IPS DF 19.7 (cell line): ENCODE data around the gene NCOA4.
"Not testable (repeated sequence)": the region's sequence is repeated elsewhere in the genome, so short reads cannot be mapped to it uniquely, and the experiment has no call there.

Experiments
- DNase-seq: peaks from one replicate; pipeline ENCODE4 v3.0.0-alpha.2; 2013; ENCODE audit warnings: low read depth, low spot score

Gene NCOA4

DNA sequence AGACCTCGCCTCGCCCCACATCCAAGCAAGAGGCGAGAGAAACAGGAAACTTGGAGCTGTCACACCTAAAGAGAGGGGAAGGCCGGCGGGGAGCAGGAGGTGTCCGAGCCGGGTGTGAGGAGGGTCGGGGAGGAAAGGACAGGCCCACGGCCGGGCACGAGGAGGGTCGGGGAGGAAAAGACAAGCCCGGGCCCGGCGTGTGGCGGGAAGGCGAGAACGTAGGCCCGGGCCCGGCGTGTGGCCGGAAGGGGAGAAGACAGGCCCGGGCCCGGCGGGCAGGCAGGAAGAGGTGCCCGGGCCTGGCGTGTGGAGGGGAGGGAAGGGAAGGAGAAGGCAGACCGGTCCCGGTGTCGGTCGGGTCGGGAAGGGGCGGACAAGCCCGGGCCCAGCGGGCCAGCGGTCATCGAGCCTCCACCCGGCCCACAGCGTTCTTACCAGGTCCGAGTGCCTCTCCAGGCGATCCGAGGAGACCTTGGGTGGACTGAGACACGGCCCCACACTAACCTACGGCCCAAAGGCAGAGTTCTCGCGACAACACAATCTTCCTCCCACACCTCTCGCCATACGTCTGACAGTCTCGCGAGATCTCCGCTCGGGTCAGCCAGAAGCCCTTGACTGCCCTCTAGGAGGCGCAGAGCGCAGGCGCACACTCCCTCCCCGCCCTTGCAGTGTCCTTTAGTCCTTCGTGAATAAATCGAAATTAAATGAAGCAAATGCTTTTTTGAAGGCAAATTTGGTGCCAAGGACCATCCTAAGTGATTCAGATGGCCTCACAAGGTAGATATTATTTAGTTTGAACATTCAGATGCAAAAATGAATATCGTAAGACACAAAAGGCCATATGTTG is at the start of gene NCOA4:
NCOA4 (minus strand) TSS at position 533 of the 847 bp plus-strand sequence. CDS start 13,943 bp downstream, outside the sequence.
- peak; percentile 95 for DNase-seq

DNA sequence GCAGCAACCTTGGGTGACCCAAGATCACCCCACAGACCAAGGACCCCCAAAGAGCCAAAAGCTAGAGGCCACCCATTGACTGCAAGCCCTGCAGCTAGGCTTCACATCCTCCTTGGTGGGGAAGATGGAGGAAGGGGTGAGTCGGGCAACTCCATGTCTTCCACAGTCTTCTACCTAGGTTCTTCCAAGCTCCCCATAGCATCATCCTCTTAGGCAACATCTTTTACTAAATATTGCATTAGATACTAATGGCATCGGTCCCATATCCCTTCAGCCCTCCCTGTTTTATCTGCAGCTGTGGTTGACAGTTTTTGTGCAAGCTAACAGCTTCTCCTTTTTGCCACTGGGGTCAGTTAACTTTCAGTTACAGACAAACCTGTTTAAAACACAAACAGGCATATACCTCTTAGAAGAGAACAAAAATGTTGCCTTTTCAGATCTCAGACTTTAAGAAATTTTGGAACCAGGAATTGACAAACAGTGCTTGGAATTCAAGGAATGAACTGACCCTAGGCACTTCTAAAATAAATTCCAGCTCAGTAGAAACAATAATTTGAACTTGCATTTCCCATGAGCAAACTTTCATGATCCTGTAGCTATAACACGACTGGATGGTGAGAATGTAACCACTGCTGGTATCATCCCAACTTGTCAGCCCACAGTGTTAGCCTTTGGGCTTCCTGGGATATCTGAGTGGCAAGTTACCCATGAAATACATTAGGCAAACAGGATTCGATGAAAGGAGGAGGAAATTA is 49.6 kb upstream of the NCOA4 start:
- no peak for DNase-seq

DNA sequence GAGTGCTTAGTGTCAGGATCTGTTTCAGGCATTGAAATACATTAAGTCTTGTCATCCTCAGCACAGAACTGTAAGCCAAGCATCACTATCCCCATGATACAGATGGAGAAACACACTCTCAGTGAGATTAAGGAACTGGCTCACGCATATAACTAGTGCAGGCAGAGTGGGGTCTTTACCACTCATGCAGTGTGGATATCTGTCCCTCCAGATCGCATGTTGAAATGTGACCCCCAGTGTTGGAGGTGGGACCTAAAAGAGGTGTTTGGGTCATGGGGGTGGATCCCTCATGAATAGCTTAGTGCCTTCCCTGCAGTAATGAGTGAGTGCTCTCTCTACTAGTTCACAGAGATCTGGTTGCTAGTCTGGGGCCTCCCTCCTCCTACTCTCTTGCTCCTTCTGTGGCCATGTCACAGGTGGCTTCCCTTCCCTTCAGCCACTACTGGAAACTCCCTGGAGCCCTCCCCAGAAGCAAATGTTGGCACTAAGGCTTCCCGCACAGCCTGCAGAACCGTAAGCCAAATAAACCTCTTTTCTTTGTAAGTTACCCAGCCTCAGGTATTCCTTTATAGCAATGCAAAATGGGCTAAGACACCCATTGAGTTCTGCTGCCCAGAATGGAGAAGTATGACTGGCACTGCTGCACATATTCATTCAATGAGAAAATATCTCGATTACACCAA is 47.4 kb upstream of the NCOA4 start:
- no peak for DNase-seq

DNA sequence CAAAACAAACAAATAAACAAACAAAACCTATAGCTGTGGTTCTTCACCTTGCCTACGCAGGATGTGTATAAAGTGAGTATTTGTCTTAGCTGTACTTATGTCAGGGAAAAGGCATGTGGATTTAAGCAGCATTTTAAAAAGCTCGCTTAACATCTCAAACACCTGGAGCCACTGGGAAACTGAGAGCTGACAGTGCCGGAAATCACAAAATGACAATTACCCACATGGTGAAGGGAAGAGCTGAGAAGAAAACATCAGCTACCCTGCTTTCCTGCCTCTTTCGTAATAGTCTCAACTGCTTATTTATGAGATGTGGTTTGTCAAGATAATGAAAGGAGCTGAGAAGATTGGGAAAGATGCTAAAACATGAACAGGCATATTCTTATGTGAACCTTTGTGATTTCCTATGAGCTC is 46.7 kb upstream of the NCOA4 start:
- no peak for DNase-seq

DNA sequence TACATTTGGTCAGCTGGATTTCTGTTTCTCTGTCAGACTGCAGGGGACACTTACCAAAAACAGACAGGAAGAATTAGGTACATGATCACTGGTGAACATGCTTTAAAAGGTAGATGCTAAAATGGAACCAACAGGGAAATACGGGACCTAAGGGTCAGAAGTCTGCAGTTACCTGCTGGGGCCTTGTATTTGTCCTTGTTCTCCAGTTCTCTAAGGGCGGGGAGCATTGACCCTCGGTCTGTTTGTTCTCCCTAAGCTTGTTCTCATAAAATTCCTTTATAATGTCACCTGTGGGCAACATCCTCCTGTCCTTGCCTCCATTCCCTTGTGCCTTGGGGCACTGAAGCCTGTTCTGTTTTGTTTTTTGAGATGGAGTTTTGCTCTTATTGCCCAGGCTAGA is 45.4 kb upstream of the NCOA4 start:
- DNase-seq: no peak

DNA sequence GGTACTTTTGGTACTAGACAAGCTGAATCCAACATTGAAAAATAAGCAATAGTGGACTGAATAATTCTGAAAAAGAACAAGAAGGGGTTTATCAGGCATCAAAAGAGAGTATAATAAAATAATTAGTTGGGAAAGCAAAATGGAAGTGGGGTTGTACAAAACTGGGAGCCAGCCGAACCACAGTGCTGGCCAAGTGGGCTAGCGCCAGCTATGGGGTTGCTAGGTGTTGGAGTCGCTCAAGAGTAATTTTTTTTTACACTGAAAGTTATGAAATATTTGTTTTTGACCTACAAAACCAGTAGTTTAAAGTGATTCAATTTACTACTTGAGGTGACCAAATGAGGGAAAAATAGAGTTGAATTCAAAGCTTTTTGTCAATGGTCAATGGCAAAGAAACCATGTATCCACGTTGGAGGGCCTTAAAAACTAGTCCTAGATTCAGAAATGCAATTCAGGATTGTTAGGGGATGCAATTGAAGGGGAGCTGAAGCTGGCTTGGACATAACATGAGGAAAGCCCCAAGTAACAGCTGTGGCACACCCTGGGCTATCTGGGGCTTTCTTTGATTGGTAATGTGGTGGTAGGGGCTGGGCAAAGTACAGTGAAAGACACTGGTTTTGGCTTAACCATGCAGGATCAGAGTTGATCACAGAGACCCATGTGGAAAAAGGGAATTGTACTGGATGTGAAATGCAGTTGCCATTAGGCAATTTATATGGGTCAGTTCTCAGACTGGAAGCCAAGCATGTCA is 43.9 kb upstream of the NCOA4 start:
- no peak for DNase-seq

DNA sequence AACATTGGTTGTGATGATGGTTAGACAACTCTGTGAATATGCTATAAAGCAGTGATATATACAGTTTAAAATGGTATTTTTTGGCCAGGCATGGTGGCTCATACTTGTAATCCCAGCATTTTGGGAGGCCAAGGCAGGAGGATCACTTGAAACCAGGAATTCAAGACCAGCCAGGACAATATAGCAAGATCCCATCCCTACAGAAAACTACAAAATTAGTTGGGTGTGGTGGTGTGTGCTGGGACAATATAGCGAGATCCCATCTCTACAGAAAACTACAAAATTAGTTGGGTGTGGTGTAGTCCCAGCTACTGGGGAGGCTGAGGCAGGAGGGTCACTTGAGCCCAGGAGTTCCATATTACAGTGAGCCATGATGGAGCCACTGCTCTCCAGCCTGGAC is 43.1 kb upstream of the NCOA4 start:
- DNase-seq: no peak

DNA sequence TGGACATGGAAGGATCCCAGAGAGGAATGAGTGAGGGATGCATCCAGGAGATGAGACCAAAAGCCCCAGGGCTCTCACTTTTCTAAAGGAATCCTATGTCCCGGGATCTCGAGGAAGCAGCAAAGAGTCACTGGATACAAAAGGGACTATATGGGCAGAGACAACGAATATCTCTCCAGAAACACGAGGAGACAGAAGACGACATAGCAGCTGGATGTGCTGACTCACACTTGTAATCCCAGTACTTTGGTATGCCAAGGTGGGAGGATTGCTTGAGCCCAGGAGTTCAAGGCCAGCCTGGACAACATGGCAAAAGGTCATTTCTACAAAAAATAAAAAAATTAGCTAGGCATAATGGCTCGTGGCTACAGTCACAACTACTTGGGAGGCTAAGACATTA is 40.3 kb upstream of the NCOA4 start:
- no peak for DNase-seq

DNA sequence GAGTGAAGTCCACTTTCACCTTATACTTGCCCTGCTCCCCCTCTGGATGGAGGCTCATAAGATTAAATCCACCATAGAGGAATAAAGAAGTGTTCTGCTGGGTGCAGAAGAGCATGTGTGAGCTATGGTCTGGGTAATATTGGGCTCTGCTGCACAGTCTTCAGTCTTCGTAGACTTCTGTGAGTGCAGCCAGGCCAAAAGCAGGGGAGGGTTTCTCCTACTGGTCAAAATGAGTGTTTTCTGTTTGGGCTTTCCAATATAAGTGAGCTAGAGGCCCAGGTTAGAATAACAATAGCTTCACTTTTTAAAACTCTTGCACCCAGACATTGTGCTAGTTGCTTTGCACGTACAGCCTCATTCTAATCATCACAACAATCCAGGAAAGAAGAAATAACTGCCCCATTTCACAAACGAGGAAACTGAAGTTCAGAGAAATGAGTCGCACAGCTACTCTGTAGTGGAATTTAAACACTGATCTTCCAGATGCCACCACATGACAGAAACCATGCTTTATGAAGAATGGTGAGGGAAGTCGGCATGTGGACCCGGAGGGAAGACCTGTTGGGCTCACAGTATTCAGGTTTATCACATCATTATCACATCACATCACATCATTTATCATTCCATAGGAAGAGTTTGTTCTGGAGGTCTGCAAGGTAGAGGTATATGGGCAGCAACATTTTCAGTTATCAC is 39.5 kb upstream of the NCOA4 start:
- no peak for DNase-seq

DNA sequence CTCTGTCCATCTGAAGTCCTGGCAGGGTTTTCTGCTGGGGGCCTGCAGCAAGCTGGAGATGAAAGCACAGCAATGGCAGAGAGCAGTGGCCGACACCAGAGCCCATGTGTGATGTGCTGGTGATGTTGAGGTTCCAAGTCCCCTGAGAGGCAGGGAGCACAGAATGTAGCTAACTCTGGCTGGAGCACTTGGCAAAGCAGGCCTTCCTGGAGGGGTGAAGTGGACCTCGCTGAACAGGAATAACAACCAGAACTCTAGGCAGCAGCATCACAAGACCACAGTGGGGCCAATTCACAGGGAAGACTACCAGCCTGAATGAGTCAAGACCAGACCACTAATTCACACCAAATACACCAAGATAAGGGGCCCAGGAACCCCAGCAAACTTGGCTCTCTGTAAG is 38.5 kb upstream of the NCOA4 start:
- DNase-seq: no peak

DNA sequence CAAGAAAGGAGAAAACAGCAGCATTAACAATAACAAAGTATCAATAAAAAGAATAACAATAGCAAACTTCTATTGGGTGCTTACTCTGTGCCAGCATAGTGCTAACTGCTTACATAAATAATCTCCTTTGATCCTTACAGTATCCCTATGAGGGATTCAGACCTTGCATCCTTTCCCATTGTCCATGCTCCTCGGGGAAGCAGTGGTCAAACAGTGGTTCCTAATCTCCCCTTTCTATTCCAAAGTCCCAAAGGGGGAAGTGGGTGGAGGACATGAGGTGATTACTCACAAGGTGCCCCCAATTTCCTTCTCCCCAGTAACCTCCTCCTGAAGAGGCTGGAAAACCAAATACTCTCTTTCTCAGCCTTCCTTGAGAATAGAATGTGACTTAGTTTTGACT is 37.7 kb upstream of the NCOA4 start:
- DNase-seq: no peak

DNA sequence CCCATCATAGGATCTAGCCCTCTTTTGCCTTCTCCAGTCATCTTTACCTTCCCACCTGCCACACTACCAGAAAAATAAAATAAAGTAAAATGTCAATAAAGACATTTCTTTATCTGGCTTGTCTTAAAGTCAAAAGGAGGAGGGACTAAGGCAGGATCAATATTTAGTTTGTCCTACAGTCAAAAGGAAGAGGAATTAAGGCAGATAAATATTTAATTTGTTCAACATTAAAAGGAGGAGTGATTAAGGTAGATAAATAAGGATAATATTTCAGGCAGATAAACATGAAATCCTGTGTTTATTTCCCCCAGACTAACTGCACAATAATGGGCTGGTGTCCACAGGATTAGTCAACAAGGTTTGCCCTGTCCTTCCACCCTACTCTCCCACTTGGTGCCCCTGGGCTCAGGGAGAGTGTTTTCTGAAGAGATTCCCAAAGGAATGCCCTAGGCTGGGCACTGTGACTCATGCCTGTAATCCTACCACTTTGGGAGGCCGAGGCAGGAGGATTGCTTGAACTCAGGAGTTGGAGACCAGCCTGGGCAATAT is 33.9 kb upstream of the NCOA4 start:
- no peak for DNase-seq

DNA sequence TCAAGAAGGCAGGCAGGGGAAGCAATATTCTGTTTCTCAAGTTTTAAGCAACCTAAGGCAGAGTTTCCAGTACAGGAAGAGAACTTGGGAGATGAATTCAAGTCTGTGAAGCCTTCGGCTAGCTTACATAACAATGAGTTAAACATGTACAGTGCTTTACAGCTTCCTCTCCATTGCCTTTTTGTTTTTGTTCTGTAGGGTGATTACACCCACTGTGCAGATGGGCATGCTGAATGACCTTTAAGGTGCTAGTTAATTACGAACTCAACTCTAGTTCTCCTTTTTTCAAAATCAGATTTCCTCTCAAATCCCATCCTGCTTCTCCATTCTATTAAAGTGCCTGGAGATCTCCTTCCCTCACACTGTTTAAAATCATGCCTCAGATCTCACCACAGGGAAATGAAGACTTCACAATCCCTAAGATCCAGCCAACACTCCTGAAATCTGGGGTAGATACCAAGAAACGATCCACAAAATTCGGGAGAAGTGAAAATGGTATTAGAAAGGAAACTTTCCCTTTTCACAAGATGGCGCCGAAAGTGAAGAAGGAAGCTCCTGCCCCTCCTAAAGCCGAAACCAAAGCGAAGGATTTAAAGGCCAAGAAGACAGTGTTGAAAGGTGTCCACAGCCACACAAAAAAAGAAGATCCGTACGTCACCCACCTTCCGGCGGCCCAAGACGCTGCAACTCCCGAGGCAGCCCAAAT is 32.5 kb upstream of the NCOA4 start:
- DNase-seq: no peak

DNA sequence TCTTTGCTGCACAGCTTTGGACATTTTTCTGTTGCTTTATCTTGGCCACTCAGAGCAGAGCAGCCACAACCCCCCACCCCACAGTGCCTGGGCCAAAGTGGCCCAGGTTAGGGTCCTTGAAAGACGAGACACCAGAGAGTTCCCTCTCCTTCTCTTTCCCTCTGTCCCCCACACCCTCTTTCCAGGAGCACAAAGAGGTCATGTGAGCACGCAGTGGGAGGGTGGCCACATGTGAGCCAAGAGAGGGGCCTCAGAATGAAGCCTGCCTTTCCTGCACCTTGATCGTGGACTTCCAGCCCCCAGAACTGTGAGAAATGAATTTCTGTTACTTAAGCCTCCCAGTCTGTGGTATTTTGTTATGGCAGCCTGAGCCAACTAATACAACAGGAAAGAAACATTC is 30.3 kb upstream of the NCOA4 start:
- no peak for DNase-seq

DNA sequence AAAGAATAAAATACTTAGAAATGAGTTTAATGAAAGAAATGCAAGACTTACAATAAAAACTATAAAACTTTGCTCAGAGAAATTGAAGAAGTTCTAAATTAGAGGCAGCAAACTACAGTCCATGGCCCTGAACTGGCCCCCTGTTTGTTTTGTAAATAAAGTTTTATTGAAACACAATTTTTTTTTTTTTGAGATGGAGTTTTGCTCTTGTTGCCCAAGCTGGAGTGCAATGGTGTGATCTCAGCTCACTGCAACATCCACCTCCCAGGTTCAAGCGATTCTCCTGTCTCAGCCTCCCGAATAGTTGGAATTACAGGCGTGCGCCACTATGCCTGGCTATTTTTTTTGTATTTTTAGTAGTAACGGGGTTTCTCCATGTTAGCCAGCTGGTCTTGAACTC is 27.5 kb upstream of the NCOA4 start:
- not testable (repeated sequence) for DNase-seq

DNA sequence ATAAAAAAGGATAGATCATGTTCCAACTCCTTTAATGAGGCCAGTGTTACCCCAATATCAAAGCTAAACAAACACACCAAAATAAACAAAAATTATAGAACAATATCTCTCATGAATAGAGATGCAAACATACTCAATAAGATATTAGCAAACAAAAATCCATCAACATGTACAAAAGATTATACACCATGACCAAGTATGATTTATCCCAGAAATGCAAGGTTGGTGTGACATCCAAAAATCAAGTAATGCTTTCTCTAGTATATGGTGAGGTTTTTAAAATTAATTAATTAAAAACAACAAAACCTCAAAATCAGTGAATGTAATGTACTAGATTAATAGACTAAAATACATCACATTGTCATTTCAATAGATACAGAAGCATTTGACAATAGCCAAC is 26.6 kb upstream of the NCOA4 start:
- no peak for DNase-seq

DNA sequence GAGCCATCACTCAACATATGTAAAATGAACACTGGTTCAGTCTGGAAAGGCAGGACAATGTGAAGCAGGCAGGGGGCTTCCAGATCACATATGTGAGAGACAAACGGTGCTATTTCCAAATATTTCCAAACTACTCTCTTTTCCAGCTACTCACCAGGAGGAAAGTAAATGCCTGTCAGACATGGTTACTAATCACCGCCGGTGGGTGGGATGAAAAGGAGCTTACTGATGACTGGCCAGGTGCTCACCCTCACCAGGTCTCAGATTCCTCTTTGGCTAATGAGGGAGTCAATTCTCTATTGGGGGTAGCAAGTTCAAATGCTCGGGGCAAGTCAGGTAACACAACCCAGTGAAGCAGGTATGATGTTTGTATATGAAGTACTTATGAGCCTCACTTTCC is 25.3 kb upstream of the NCOA4 start:
- no peak for DNase-seq

DNA sequence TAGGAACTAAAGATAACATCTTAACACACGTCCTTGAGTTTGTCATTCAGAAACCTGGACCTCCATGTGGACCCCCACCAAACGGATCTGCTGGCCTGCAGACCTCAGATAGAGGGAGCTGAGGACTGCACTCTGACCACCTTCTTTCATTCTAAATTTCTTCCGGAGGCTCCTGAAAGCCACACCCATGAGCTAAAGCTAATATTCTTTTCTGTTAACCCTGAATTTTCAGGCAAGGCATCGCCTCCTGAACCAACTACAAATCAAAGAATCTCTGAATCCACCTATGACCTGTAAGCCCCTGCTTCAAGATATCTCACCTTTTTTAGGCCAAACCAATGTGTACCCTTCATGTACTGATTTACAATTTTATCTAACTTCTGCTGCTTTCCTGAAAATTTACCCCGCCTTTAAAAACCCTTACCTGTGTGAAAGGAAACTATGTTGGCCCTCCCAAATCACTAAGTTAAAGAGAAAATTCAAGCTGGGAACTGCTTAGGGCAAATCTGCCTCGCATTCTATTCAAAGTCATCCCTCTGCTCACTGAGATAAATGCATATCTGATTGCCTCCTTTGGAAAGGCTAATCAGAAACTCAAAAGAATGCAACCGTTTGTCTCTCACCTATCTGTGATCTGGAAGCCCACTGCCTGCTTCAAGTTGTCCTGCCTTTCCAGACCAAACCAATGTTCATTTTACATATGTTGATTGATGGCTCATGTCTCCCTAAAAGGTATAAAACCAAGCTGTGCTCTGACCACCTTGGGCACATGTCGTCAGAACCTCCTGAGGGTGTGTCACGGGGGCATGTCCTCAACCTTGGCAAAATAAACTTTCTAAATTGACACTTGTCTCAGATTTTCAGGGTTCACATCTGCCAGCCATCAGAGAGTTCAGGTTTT is 23.4 kb upstream of the NCOA4 start:
- no peak for DNase-seq

DNA sequence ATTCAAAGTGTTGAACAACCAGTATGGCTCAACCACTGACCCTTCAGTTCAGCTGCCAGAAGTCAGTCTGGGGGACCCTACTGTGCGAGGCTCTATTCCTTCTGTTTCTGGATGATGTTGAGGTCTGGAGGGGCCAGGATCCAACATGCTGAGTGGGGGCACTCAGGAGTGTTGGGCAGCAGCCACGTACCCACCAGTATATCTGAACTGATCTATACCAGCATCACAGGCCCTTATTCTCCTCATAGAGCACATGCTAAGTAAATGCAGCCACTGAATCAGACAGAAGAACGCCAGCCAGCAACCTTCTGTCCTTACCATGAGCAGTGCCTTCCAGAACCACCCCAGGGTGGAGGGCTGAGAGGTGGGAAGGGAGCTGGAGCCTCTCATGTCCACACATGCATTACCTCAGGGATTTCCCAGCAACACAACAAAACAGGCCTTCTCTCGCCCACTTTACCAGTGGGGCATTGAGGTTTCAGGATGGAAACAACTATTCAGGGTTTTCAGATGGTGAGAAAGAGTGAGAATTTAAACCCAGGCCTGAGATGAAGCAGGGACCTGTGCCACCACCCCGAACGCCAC is 22.5 kb upstream of the NCOA4 start:
- DNase-seq: no peak
